Neural progenitor cell (in vitro differentiated cells): ENCODE results near the gene KCNK7.

Source experiments
- CTCF ChIP-seq: fragments of 200-600 bp; sonication (generic); IDR thresholded peaks from 2 replicates; pipeline ENCODE4 v1.5.1; 2017; ENCODE audit warnings: antibody characterized with exemption, mild to moderate bottlenecking
- EZH2phosphoT487 ChIP-seq: fragments of 200-600 bp; sonication (generic); IDR thresholded peaks from 2 replicates; pipeline ENCODE4 v1.6.1; 2017; ENCODE audit warnings: antibody characterized with exemption

GRCh38 chr11:65606876-65607613, 11.4 kb upstream of the KCNK7 start:
- TF ChIP-seq CTCF (no peak), EZH2phosphoT487 (no peak)
